GM06990 (cell line): ENCODE results near the gene ATXN7L1.

Experiments used
- DNase-seq: peaks from one replicate; pipeline ENCODE4 v3.0.0-alpha.2; 2011; ENCODE audit not compliant: insufficient read length; ENCODE audit errors: extremely low read depth
- H3K27me3 ChIP-seq: replicated peaks from 2 replicates; pipeline ENCODE4 v1.6.0; 2011; ENCODE audit warnings: low read length; ENCODE audit not compliant: control insufficient read depth, insufficient read depth
- H3K36me3 ChIP-seq: 2 replicates; pipeline ENCODE4 v1.5.1; 2011; ENCODE audit warnings: low read length; ENCODE audit not compliant: control insufficient read depth, insufficient read depth
- H3K4me3 ChIP-seq: replicated peaks from 2 replicates; pipeline ENCODE4 v1.5.1; 2011; ENCODE audit warnings: low read depth, mild to moderate bottlenecking, control low read depth, low read length
- TF ChIP-seq, protein P1 (sequence below): IDR thresholded peaks from 2 replicates; pipeline ENCODE4 v1.5.1; 2011; ENCODE audit warnings: low read length, control low read depth, mild to moderate bottlenecking, inconsistent platforms; ENCODE audit not compliant: insufficient read depth, poor library complexity, severe bottlenecking

Gene ATXN7L1

DNA sequence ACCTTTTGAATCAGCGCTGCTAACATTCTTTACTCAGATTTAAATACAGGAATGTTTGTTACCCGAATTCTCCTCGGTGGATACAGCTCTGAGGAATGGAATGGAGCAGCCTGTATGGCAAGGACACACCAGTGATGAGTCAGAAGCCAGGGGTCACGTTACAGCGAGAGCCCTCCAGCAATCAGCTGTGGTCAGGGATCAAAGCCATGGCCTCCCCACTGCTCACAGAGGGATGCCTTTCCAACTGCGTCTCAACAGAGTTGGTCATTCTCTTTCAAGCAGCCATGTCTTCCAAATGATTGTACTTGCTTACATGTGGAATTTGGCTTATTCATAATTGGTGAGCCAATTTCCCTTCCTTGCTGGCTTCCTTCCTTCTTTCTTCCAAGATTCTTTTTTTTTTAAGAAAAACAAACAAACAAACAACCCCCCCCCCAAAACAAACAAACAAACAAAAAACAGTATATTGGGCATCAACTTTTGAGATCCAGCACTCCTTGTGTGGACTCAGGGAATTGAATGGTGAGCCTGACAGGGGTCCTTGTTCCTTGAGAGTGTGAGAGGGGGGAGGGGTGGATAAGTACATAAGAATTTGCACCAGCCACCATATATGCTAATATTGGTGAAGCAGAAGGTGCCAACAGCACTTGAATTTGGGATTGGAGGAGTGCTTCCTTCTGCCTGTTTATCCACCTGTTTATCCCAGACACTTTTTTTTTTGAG lies 100.2 kb downstream of the ATXN7L1 start:
- no peak for DNase-seq
- Histone ChIP-seq H3K27me3 (peaks cover 2% of the 10 kb centered on the region), H3K4me3 (no peak overlapping the region), H3K36me3 (no peaks in the 10 kb centered on the region)
- TF ChIP-seq, protein P1, sequence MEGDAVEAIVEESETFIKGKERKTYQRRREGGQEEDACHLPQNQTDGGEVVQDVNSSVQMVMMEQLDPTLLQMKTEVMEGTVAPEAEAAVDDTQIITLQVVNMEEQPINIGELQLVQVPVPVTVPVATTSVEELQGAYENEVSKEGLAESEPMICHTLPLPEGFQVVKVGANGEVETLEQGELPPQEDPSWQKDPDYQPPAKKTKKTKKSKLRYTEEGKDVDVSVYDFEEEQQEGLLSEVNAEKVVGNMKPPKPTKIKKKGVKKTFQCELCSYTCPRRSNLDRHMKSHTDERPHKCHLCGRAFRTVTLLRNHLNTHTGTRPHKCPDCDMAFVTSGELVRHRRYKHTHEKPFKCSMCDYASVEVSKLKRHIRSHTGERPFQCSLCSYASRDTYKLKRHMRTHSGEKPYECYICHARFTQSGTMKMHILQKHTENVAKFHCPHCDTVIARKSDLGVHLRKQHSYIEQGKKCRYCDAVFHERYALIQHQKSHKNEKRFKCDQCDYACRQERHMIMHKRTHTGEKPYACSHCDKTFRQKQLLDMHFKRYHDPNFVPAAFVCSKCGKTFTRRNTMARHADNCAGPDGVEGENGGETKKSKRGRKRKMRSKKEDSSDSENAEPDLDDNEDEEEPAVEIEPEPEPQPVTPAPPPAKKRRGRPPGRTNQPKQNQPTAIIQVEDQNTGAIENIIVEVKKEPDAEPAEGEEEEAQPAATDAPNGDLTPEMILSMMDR: no peak

DNA sequence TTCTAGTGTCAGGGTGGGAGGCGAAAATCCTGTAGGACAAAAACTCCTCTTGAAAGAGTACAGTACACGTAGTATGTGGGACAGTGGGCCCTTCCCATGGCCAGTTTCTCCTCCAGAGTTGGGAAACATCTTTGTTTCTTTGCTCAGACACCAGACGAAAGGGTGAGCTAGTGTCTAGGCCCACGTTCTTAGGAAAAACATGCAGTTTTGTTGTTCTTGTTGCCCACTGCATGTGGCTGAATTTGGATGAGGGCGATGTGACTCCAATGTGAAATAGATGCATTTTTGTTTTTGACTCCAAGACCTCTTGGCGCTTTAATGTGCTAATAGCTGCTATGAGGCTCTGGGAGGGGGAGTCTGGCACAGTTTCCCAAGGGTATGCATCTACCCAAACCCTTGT lies 100.8 kb downstream of the ATXN7L1 start:
- Histone ChIP-seq H3K36me3 (no peaks in the 10 kb centered on the region), H3K4me3 (no peak overlapping the region), H3K27me3 (peaks cover 2% of the 10 kb centered on the region)
- TF ChIP-seq, protein P1: no peak
- DNase-seq: no peak

- H3K4me3 ChIP-seq: no peak overlapping the region
- no peaks in the 10 kb centered on the region; the same call in none of the 2 replicates for H3K27me3 ChIP-seq
- no peaks in the 10 kb centered on the region for H3K36me3 ChIP-seq
- no peak for DNase-seq
- TF ChIP-seq, protein P1: no peak
Measured at GRCh38 chr7:105773030-105773460, 103.4 kb downstream of the ATXN7L1 start.

GRCh38 chr7:105769901-105770628 lies 106.3 kb downstream of the ATXN7L1 start:
- TF ChIP-seq, protein P1: no peak
- H3K36me3 ChIP-seq: no peaks in the 10 kb centered on the region
- H3K27me3 ChIP-seq: no peaks in the 10 kb centered on the region; the same call in 1 of the 2 replicates
- H3K4me3 ChIP-seq: no peak overlapping the region
- DNase-seq: no peak

DNA sequence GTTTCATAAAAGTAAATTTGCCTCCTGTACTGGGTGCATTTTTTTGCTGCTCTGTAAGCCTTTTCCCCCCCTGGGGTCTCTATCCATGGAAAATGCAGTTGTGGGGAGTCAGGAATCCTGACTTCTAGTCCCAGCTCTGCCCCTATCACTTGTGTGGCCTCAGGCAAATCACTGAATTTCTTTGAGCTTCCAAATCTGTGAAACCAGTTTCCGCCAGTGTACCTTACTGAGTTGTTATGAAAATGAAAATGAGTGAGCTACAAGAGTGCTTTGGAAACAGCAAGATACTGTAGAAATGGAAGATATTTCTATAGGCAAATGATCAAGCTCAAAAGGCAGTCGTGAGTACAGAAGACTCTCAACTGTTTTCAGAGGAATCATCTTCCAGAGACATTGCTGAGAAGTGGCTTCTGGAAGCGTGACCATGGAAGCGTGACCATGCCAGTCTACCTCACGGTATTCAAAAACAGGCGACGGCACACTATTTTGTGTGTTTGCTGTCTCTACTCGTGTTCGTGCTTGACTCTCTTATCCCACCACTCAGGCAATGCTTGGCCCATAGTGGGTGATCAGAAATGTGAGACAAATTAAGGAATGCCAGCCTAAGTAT lies 107.4 kb downstream of the ATXN7L1 start:
- Histone ChIP-seq H3K27me3 (no peaks in the 10 kb centered on the region; the same call in 1 of the 2 replicates), H3K4me3 (no peak overlapping the region), H3K36me3 (no peaks in the 10 kb centered on the region)
- TF ChIP-seq, protein P1: no peak
- no peak for DNase-seq
